ENCODE results near the gene PARS2.

Gene PARS2

DNA sequence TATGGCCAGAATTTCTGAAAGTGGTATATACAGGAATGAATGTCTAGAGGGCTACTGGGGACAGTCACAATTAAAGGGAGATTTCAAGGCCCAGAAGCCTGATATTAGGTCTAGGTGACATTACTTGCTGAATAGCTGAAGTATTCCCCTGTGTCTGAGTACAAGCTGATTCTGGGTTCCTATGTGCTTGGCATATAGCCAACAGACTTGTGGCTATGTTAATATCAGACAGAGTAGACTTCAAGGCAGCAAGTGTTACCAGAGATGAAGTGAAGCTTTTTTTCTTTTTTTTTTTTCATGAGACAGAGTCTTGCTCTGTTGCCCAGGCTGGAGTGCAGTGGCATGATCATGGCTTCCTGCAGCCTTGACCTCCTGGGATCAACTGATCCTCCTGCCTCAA, 40.3 kb downstream of the PARS2 start:
- Histone ChIP-seq H2AFZ (ENCODE audit: low read length) (no peak overlapping the region), H3K27me3 (replicated peaks; ENCODE audit: insufficient read depth, low read length) (no peaks in the 10 kb centered on the region), H3K27ac (ENCODE audit: low read length) (no peak overlapping the region), H3K9me2 (replicated peaks; ENCODE audit: insufficient read depth, low read length) (no peaks in the 10 kb centered on the region), H3K9ac (ENCODE audit: low read length) (no peak overlapping the region), H3K4me1 (ENCODE audit: low read length) (no peaks in the 10 kb centered on the region), H3K4me2 (ENCODE audit: low read depth, low read length) (no peak overlapping the region), H4K20me1 (ENCODE audit: insufficient read depth, low read length) (no peaks in the 10 kb centered on the region), H3K79me2 (ENCODE audit: low read length) (peaks cover 4% of the 10 kb centered on the region; the same call in 1 of the 2 replicates), H3K36me3 (replicated peaks; ENCODE audit: insufficient read depth, low read length) (peaks cover 3% of the 10 kb centered on the region; the same call in 1 of the 2 replicates), H3F3A (ENCODE audit: insufficient read depth, low read length) (no peaks in the 10 kb centered on the region), H3K9me3 (replicated peaks; ENCODE audit: insufficient read depth, low read length) (no peaks in the 10 kb centered on the region), H3K4me3 (ENCODE audit: low read length) (no peak overlapping the region)
- TF ChIP-seq EZH2phosphoT487 (IDR thresholded peaks at IDR 0.05; ENCODE audit: low read length), result no peak
- TF ChIP-seq EZH2 (optimal IDR thresholded peaks at IDR 0.05; ENCODE audit: low read depth, low read length), result no peak
- TF ChIP-seq, protein P1, sequence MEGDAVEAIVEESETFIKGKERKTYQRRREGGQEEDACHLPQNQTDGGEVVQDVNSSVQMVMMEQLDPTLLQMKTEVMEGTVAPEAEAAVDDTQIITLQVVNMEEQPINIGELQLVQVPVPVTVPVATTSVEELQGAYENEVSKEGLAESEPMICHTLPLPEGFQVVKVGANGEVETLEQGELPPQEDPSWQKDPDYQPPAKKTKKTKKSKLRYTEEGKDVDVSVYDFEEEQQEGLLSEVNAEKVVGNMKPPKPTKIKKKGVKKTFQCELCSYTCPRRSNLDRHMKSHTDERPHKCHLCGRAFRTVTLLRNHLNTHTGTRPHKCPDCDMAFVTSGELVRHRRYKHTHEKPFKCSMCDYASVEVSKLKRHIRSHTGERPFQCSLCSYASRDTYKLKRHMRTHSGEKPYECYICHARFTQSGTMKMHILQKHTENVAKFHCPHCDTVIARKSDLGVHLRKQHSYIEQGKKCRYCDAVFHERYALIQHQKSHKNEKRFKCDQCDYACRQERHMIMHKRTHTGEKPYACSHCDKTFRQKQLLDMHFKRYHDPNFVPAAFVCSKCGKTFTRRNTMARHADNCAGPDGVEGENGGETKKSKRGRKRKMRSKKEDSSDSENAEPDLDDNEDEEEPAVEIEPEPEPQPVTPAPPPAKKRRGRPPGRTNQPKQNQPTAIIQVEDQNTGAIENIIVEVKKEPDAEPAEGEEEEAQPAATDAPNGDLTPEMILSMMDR (IDR thresholded peaks at IDR 0.05; ENCODE audit: low read length), result no peak
- DNase-seq, result no peak

DNA sequence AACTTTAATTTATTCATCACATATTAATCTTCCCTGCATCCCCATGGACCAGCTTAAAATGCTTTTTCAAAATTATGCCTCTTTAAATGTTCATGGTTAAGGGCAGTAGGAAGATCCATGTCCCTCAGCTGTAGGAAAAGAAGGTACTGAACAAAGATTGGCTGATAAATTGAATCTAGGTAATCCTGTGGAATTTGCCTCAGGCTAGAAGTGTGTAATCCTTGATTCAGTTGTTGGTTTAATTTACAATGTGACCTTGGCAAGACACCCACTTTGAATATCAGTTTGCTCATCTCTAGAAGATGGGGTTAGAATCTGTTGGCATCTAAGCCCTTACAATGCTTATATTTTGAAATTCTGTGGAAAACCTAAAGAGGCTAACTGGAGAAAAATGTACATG, 42.6 kb downstream of the PARS2 start:
- Histone ChIP-seq H3K9ac (ENCODE audit: low read length) (no peak overlapping the region), H3K79me2 (ENCODE audit: low read length) (peaks cover 18% of the 10 kb centered on the region), H4K20me1 (ENCODE audit: insufficient read depth, low read length) (no peaks in the 10 kb centered on the region), H3K4me3 (ENCODE audit: low read length) (no peak overlapping the region), H3K4me2 (ENCODE audit: low read depth, low read length) (no peak overlapping the region), H3K27ac (ENCODE audit: low read length) (no peak overlapping the region), H3F3A (ENCODE audit: insufficient read depth, low read length) (no peaks in the 10 kb centered on the region), H3K27me3 (replicated peaks; ENCODE audit: insufficient read depth, low read length) (no peaks in the 10 kb centered on the region), H3K36me3 (replicated peaks; ENCODE audit: insufficient read depth, low read length) (peaks cover 3% of the 10 kb centered on the region; the same call in 1 of the 2 replicates), H3K9me2 (replicated peaks; ENCODE audit: insufficient read depth, low read length) (no peaks in the 10 kb centered on the region), H3K4me1 (ENCODE audit: low read length) (peaks cover 1% of the 10 kb centered on the region; the same call in 1 of the 2 replicates), H3K9me3 (replicated peaks; ENCODE audit: insufficient read depth, low read length) (no peaks in the 10 kb centered on the region), H2AFZ (ENCODE audit: low read length) (no peak overlapping the region)
- no peak for DNase-seq
- TF ChIP-seq EZH2phosphoT487 (IDR thresholded peaks at IDR 0.05; ENCODE audit: low read length), result no peak
- no peak for TF ChIP-seq EZH2 (optimal IDR thresholded peaks at IDR 0.05; ENCODE audit: low read depth, low read length)
- TF ChIP-seq, protein P1 (IDR thresholded peaks at IDR 0.05; ENCODE audit: low read length), result no peak

DNA sequence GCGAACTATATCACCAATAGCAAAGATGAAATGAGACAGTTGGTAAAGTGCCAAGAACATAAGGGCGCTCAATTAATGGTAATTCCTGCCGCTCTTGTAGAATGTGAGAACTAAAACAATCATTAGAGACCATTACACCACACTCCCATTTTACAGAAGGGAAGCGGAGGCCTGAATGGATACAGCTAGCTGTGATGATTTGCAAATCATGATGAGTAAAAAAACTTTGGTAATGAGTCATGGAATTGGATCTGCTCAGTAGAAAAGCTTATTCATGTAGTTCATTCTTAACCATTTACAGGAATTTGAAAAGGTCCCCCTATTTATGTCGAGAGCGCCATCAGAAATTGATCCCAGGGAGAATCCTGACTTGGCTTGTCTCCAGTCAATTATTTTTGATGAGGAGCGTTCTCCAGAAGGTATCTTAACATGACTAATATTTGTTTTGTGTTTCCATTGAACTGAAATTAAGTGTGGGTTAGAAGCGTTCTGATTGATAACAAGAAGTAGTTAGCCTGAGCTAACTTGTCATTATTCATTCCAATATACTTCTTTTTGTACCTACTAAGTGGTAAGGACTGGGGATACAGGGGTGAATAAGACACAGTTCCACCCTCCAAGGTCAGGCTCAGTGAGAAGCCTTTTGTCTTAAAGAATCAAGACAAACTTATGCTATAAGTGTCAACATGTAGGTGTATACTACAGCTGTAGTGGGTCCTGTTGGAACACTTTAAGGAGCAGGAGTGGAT, 47.9 kb downstream of the PARS2 start:
- peak overlapping the region; percentile 79 for H3K4me2 ChIP-seq (ENCODE audit: low read depth, low read length)
- no peak overlapping the region for H3K27ac ChIP-seq (ENCODE audit: low read length)
- no peaks in the 10 kb centered on the region for H4K20me1 ChIP-seq (ENCODE audit: insufficient read depth, low read length)
- no peaks in the 10 kb centered on the region for H3K36me3 ChIP-seq (replicated peaks; ENCODE audit: insufficient read depth, low read length)
- peaks cover 28% of the 10 kb centered on the region for H3K79me2 ChIP-seq (ENCODE audit: low read length)
- H2AFZ ChIP-seq (ENCODE audit: low read length), result peak overlapping the region; percentile 99
- no peak for TF ChIP-seq EZH2phosphoT487 (IDR thresholded peaks at IDR 0.05; ENCODE audit: low read length)
- TF ChIP-seq EZH2 (optimal IDR thresholded peaks at IDR 0.05; ENCODE audit: low read depth, low read length), result no peak
- TF ChIP-seq, protein P1 (IDR thresholded peaks at IDR 0.05; ENCODE audit: low read length), result no peak
- peaks cover 8% of the 10 kb centered on the region; the same call in 1 of the 2 replicates for H3K4me1 ChIP-seq (ENCODE audit: low read length)
- H3K9me3 ChIP-seq (replicated peaks; ENCODE audit: insufficient read depth, low read length), result no peaks in the 10 kb centered on the region
- no peaks in the 10 kb centered on the region for H3K9me2 ChIP-seq (replicated peaks; ENCODE audit: insufficient read depth, low read length)
- no peaks in the 10 kb centered on the region for H3F3A ChIP-seq (ENCODE audit: insufficient read depth, low read length)
- DNase-seq, result no peak
- peak overlapping the region; percentile 87 for H3K4me3 ChIP-seq (ENCODE audit: low read length)
- peak overlapping the region; percentile 81 for H3K9ac ChIP-seq (ENCODE audit: low read length)
- peaks cover 23% of the 10 kb centered on the region; the same call in 1 of the 2 replicates for H3K27me3 ChIP-seq (replicated peaks; ENCODE audit: insufficient read depth, low read length)

All from MM.1S (cell line).